Measurements from ENCODE around the gene MCC. TPM values are rescaled to one million over a fixed set of nuclear protein-coding genes. Genes with fewer than 3 reads are reported as not detected.

MCC gene
- total RNA-seq, 1 experiment from 2014 or later = 7.6 TPM

- Histone ChIP-seq H3K4ac (ENCODE audit: low read depth, low read length) (no peak overlapping the region), H2BK20ac (ENCODE audit: low read depth, low read length, poor library complexity, severe bottlenecking) (no peak overlapping the region), H4K5ac (ENCODE audit: insufficient read length, low read depth, low read length) (no peak overlapping the region), H3K27me3 (ENCODE audit: insufficient read depth, low read length) (no peaks in the 10 kb centered on the region), H3K27ac (ENCODE audit: insufficient read length, low read depth, low read length) (no peak overlapping the region), H3K79me1 (ENCODE audit: insufficient read depth, low read depth, low read length, poor library complexity, severe bottlenecking) (no peaks in the 10 kb centered on the region), H3K23me2 (ENCODE audit: insufficient read length, low read depth, low read length, poor library complexity, severe bottlenecking) (no peaks in the 10 kb centered on the region), H3K23ac (ENCODE audit: insufficient read length, low read depth, low read length) (no peak overlapping the region), H3K4me2 (ENCODE audit: insufficient read depth, insufficient read length, low read length) (no peak overlapping the region), H2BK15ac (ENCODE audit: low read depth, low read length) (no peak overlapping the region), H3K18ac (ENCODE audit: insufficient read length, low read depth, low read length) (no peak overlapping the region), H3K9me3 (ENCODE audit: control insufficient read depth, low read depth, low read length) (no peaks in the 10 kb centered on the region), H3K56ac (ENCODE audit: insufficient read length, low read depth, low read length) (no peak overlapping the region), H3K9ac (ENCODE audit: extremely low read depth, insufficient read length, low read length) (no peak overlapping the region), H3K79me2 (ENCODE audit: insufficient read depth, low read length) (no peaks in the 10 kb centered on the region), H4K8ac (replicated peaks; ENCODE audit: insufficient read length, low read depth, low read length) (no peak overlapping the region), H2BK120ac (ENCODE audit: low read depth, low read length, poor library complexity, severe bottlenecking) (no peak overlapping the region), H2BK5ac (ENCODE audit: insufficient read length, low read length) (no peak overlapping the region), H3K4me1 (ENCODE audit: insufficient read depth, low read length) (no peaks in the 10 kb centered on the region), H4K91ac (ENCODE audit: insufficient read length, low read depth, low read length) (no peak overlapping the region), H4K20me1 (ENCODE audit: control insufficient read depth, insufficient read depth, insufficient read length) (no peaks in the 10 kb centered on the region), H2AK5ac (ENCODE audit: insufficient read length, low read length) (no peak overlapping the region), H2BK12ac (ENCODE audit: insufficient read length, low read depth, low read length) (no peak overlapping the region), H2AFZ (ENCODE audit: low read length) (no peak overlapping the region), H3T11ph (ENCODE audit: low read length) (no peak overlapping the region), H3K14ac (ENCODE audit: insufficient read depth, low read length) (no peak overlapping the region)
- H3K36me3 Mint-ChIP-seq (ENCODE audit: insufficient read depth in 1 of 3, low read depth in 3 of 3) = peaks cover 29 to 38% (median 30%) of the 10 kb centered on the region in 3 experiments; a peak in 6 of 7 replicates
- H3K4me3 Mint-ChIP-seq = no peak overlapping the region
- no peak for TF ChIP-seq CTCF (conservative IDR thresholded peaks at IDR 0.05)
- H3K9me3 Mint-ChIP-seq = no peaks in the 10 kb centered on the region
- H3K27ac Mint-ChIP-seq = peak overlapping the region in 1 of 3 experiments; percentile 9; a peak in 1 of 7 replicates
- peaks cover 28 to 32% of the 10 kb centered on the region in 2 experiments for H3K4me1 Mint-ChIP-seq
- no peak for DNase-seq
- no peaks in the 10 kb centered on the region; the same call in 1 of the 2 replicates for H3K27me3 Mint-ChIP-seq (ENCODE audit: low read depth)
- WGBS (ENCODE audit: extremely low coverage, insufficient read length, low lambda C conversion rate) = no CpG with 5 or more reads among the region's 6 CpGs
These were observed 458.6 kb downstream of the MCC start for GRCh38 chr5:113029614-113030013.

All from H9 (cell line).